ENCODE measurements around the gene TADA2A.

GRCh38 chr17:37480427-37480826, 73.7 kb downstream of the TADA2A start:
- TF ChIP-seq CTCF (conservative IDR thresholded peaks at IDR 0.05) (no peak), EZH2 (IDR thresholded peaks at IDR 0.05; ENCODE audit: low read depth) (no peak)

Data from PC-9 (cell line).